ENCODE results near the gene KRT79.

The KRT79 gene

DNA sequence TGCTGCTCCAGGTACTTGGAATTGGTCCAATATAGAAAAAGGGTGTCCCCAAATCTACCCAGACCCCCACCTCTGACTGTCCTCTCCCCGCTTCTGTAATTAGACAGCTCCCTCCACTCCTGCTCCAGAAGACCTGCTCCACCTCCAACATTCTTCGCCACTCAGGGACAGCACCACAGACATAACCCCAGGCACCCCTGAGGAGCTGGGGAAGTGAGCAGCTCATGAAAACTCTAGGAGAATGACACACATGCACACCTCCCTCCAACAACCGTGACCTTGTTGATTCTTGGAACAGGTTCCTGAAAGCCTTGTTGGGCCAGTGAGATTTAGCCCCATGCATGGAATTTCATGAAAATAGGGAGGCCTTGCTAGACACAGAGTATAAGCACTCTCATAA is 28.4 kb downstream of the KRT79 start:
- no peaks in the 10 kb centered on the region for H3K36me3 ChIP-seq
- no peaks in the 10 kb centered on the region for H3K27me3 ChIP-seq
- H3K4me3 ChIP-seq (ENCODE audit: low read depth in 1 of 2, low read length in 1 of 2) = no peak overlapping the region
- TF ChIP-seq, protein P1, sequence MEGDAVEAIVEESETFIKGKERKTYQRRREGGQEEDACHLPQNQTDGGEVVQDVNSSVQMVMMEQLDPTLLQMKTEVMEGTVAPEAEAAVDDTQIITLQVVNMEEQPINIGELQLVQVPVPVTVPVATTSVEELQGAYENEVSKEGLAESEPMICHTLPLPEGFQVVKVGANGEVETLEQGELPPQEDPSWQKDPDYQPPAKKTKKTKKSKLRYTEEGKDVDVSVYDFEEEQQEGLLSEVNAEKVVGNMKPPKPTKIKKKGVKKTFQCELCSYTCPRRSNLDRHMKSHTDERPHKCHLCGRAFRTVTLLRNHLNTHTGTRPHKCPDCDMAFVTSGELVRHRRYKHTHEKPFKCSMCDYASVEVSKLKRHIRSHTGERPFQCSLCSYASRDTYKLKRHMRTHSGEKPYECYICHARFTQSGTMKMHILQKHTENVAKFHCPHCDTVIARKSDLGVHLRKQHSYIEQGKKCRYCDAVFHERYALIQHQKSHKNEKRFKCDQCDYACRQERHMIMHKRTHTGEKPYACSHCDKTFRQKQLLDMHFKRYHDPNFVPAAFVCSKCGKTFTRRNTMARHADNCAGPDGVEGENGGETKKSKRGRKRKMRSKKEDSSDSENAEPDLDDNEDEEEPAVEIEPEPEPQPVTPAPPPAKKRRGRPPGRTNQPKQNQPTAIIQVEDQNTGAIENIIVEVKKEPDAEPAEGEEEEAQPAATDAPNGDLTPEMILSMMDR (IDR thresholded peaks at IDR 0.05) = no peak
- no peaks in the 10 kb centered on the region for H3K4me1 ChIP-seq (ENCODE audit: control insufficient read depth in 1 of 2, insufficient read depth in 1 of 2, low read depth in 1 of 2, low read length in 1 of 2)
- no peak overlapping the region for H3K27ac ChIP-seq
- H3K9me3 ChIP-seq = no peaks in the 10 kb centered on the region

DNA sequence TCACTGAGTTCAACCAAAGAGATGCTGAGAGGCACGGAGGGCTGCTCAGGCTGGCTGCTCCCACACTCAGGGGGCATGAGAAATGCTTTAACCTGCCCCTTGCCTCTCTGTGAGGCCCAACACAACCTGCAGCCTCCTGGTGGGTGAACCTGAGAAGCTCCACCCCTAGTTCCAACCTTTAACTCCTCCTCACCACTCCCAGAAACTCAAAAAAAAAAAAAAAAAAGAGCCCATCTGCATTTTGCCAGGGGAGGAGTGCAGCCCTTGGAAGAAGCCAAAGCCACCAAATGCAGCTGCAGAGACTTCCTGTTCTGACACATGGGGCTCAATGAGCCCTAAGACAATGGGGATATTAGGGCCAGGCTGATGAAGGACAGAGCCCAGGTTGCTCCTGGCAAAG is 29.1 kb downstream of the KRT79 start:
- TF ChIP-seq, protein P1 (IDR thresholded peaks at IDR 0.05) = no peak
- Histone ChIP-seq H3K27me3 (no peaks in the 10 kb centered on the region), H3K4me1 (ENCODE audit: control insufficient read depth in 1 of 2, insufficient read depth in 1 of 2, low read depth in 1 of 2, low read length in 1 of 2) (no peaks in the 10 kb centered on the region), H3K27ac (no peak overlapping the region), H3K36me3 (no peaks in the 10 kb centered on the region), H3K9me3 (no peaks in the 10 kb centered on the region), H3K4me3 (ENCODE audit: low read depth in 1 of 2, low read length in 1 of 2) (no peak overlapping the region)

DNA sequence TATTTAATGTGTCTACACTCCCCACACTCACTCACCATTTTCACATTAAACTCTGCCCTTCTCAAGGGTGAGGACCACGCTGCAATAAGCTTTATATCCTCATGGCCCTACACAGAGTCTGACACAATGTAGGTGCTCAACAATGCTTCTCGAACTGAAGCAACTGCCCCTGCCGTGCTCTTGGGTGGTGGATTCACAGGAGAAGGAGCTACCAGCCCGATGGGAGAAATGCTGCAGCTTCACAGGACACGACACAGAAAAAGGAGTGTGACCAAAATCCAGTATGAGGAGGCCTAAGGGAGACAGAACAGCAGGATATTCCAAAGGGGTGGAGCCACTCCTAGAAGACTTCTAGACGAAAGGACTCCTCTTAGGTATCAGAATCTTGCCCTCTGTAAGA is 31.7 kb downstream of the KRT79 start:
- H3K36me3 ChIP-seq = no peaks in the 10 kb centered on the region
- H3K27me3 ChIP-seq = no peaks in the 10 kb centered on the region
- H3K9me3 ChIP-seq = no peaks in the 10 kb centered on the region
- TF ChIP-seq, protein P1 (IDR thresholded peaks at IDR 0.05) = no peak
- H3K4me3 ChIP-seq (ENCODE audit: low read depth in 1 of 2, low read length in 1 of 2) = no peak overlapping the region
- no peak overlapping the region for H3K27ac ChIP-seq
- H3K4me1 ChIP-seq (ENCODE audit: control insufficient read depth in 1 of 2, insufficient read depth in 1 of 2, low read depth in 1 of 2, low read length in 1 of 2) = no peaks in the 10 kb centered on the region

DNA sequence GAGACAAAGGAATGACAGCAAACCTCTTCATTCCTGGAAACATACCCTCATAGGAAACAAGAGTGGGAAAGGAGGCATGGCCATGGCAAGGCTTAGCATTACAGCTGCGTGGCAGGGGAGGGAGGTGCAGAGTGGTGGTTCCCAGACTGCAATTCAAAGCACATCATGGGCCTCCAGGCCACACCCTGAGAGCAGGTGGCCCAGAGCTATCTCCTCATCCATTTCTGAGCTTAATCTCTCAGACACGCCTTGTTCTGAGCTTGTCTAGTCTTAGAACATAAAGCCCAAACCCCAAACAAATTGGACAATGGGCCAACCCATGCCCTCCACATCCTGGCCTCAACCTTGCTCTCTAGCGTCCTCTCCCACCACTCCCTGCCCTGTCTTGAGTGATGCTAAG is 32.3 kb downstream of the KRT79 start:
- no peak overlapping the region for H3K4me3 ChIP-seq (ENCODE audit: low read depth in 1 of 2, low read length in 1 of 2)
- TF ChIP-seq, protein P1 (IDR thresholded peaks at IDR 0.05) = no peak
- H3K9me3 ChIP-seq = no peaks in the 10 kb centered on the region
- no peaks in the 10 kb centered on the region for H3K27me3 ChIP-seq
- H3K36me3 ChIP-seq = no peaks in the 10 kb centered on the region
- no peak overlapping the region for H3K27ac ChIP-seq
- no peaks in the 10 kb centered on the region for H3K4me1 ChIP-seq (ENCODE audit: control insufficient read depth in 1 of 2, insufficient read depth in 1 of 2, low read depth in 1 of 2, low read length in 1 of 2)

DNA sequence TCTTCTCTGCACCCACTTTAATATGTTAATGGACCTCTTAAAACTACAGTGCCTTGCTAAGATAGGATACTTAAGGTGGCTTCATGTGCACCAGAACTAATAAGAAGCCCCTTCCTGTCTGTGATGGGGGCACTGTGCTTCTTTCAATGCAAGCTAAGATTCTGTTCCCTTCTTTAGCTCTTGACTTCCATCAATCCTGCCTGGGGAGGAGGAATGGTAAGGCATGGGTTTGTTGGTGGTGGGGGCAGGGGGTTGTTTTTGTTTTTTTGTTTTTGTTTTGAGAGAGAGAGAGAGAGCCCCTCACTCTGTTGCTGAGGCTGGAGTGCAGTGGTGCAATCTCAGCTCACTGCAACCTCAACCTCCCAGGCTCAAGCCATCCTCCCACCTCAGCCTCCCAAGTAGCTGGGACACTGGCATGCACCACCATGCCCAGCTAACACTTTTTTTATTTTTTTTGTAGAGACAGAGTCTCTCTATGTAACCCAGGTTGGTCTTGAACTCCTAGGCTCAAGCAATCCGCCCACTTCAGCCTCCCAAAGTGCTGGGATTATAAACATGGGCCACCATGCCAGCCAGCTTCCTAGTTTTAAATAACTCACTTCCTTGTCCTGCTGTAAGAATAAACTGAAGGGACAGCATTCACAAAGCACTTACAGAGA is 33.7 kb downstream of the KRT79 start:
- no peaks in the 10 kb centered on the region for H3K27me3 ChIP-seq
- no peaks in the 10 kb centered on the region for H3K36me3 ChIP-seq
- H3K4me1 ChIP-seq (ENCODE audit: control insufficient read depth in 1 of 2, insufficient read depth in 1 of 2, low read depth in 1 of 2, low read length in 1 of 2) = no peaks in the 10 kb centered on the region
- no peak overlapping the region for H3K27ac ChIP-seq
- H3K4me3 ChIP-seq (ENCODE audit: low read depth in 1 of 2, low read length in 1 of 2) = no peak overlapping the region
- no peaks in the 10 kb centered on the region for H3K9me3 ChIP-seq
- TF ChIP-seq, protein P1 (IDR thresholded peaks at IDR 0.05) = no peak

All from neutrophil (primary cell).